T-helper 22 cell (primary cell): ENCODE measurements around the gene DGKB.

ENCODE experiments used
- DNase-seq: peaks from one replicate; pipeline ENCODE4 v3.0.0-alpha.2; 2020; ENCODE audit warnings: low read depth

Gene DGKB

DNA sequence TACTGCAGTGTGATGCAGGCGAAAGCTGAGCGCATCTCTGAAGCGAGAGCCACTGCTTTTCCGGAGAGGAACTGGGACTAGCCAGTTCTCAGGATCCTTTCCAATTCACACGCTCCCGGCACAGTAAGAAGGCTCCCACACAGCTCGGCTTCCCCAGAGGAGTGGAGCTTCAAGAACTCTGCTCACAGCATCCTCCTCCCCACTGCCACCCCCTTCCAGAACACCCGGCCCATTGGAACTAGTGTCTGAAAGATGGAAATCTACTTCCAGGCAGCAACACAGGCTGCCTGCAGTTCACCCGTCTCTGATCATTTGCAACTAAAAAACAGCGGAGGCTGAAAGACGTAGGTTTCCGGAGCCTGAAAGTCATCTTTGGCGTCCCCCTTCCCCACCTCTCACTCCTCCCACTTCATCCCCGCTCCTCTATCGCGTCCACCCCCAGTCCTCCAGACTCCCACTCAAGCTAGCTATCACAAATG lies at the start of gene DGKB:
TSS of gene DGKB (minus strand) at position 163 of the 479 bp plus-strand sequence.
- no peak for DNase-seq

DNA sequence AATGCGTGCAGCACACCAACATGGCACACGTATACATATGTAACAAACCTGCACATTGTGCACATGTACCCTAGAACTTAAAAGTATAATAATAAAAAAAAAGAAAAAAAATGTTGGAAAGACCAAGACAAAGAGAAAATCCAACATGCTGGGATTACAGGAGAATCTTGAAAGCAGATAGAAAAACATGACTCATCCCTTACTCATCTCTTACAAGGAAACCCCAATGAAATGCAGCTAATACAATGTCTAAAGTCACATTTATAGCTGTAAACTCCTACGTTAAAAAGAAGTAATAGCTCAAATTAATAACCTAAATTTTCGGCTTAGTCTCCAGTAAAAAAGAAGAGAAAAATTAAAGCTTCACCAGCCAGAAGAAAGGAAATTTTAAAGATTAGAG lies 47.5 kb upstream of the DGKB start:
- DNase-seq: no peak

GRCh38 chr7:14938181-14938580 lies 35.6 kb upstream of the DGKB start:
- DNase-seq: no peak

- DNase-seq: no peak
Observed at GRCh38 chr7:14937581-14937980, 35.0 kb upstream of the DGKB start.

DNA sequence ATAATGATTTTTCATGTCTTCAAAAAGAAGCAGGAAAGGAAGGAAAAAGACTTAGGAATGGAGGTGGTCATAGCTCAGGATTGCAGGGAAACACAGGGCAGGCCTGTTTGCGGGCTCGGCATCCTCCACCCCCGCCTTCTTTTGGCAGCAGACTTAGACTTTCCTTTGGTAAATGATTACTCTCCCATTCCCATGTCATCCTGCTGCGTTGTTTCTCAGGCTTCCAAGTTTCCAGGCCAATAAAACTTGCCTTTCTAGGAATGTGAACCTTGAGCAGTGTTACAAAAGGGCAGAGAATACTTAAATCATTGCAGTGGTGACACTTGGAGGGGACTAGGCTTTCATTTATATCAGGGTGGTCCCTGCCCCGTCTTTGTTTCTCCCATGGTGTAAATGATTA lies 34.0 kb upstream of the DGKB start:
- DNase-seq: no peak

DNA sequence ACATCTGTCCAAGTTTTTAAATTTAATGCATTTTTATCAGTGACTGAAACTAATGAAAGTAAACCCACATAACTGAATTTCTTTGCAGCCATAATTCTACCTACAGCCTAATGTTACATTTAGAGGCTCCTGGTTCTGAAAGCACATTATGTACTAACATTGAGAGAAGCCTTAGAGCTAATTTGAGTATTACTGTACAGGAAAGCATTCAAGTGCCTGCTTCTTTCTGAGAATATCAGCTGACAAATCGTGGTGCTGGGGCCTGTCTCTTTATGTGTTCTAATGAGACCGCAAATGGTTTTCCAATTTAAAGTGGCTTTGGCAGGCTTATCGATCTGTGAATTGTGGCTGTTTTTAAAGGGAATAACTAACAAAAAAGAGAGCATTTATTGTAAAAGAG lies 32.3 kb upstream of the DGKB start:
- DNase-seq: no peak

GRCh38 chr7:14931511-14932215 lies 29.1 kb upstream of the DGKB start:
- DNase-seq: no peak

- no peak for DNase-seq
Observed at GRCh38 chr7:14924398-14924797, 21.8 kb upstream of the DGKB start.

GRCh38 chr7:14911077-14911476 lies 8.5 kb upstream of the DGKB start:
- no peak for DNase-seq

DNA sequence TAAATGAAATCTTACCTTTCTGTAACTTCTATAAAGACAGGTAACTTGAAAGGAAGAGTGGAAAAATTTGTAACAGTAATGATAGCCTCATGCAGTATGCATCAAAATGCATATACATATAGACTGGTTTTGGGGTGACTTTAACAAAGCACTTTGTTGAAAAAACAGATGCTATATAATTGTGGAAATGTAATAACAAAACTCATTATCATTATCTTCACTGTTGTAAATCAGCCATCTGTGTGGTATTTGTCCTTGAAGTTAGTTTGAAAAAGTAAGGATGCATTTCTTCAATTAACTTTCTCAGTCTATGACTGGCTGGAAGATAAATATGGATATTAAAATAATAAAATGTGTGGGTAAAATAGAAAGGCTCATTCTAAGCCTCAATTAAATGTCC lies 6.1 kb upstream of the DGKB start:
- no peak for DNase-seq

- DNase-seq: no peak
Observed at GRCh38 chr7:14905764-14906163, 3.2 kb upstream of the DGKB start.

DNA sequence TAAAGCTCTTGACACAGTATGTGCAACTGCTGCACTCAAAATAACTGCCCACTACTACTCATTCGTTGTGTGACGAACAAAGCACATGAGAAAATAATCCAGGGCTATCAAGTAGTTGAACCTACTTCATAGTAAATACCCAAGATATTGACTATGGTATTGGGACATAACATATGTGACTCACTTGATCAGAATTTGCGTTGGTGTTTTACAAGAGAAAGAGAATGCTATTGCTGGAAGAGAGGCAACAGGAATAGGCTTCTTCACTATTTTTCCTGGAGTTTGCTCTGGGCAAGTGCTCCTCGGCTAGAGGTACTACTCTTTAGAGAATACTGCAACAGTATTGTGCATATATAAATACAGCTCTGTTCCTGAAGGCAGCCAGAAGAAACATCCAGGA lies 2.5 kb downstream of the DGKB start:
- DNase-seq: no peak

DNA sequence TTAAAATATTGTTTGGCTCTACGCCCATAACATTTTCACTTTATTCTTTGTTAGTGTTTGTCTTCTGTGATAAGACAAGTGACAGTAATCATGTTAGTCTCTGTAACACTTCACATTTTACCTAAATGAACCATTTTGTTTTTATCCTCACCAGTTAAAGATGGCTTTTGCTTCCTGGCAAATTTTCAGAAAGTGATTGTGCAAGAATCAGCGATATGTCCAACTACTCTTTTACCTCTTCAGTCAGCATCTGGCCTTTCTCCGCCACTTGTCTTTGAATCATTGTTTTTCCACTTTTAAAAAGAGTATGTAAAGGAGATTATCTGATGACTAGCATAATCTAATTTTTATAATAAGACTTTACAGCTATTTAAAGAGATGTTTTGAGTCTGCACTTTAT lies 3.5 kb downstream of the DGKB start:
- no peak for DNase-seq

GRCh38 chr7:14896461-14896860 lies 6.1 kb downstream of the DGKB start:
- DNase-seq: no peak

- DNase-seq: no peak
Observed at GRCh38 chr7:14894826-14895225, 7.7 kb downstream of the DGKB start.

DNA sequence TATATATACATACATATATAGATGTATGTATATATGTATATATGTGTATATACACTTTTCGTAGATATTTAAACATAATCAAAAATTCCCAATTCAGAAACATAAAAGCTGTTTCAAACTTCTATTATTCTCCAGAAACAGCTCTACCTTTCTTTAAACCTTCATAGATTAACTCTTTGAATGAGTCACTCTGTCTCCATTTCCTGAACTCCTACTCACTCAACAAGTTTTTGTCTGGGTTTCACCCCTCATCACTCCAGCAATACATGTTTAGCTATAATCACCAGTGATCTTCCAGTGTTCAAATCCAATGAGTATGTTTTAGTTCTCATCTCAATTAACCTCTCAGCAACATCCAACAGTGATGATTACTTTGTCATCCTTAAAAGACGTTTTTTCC lies 9.6 kb downstream of the DGKB start:
- no peak for DNase-seq

- no peak for DNase-seq
Observed at GRCh38 chr7:14891289-14891688, 11.3 kb downstream of the DGKB start.

GRCh38 chr7:14888962-14889361 lies 13.6 kb downstream of the DGKB start:
- DNase-seq: no peak

GRCh38 chr7:14886533-14886932 lies 16.0 kb downstream of the DGKB start:
- DNase-seq: no peak

DNA sequence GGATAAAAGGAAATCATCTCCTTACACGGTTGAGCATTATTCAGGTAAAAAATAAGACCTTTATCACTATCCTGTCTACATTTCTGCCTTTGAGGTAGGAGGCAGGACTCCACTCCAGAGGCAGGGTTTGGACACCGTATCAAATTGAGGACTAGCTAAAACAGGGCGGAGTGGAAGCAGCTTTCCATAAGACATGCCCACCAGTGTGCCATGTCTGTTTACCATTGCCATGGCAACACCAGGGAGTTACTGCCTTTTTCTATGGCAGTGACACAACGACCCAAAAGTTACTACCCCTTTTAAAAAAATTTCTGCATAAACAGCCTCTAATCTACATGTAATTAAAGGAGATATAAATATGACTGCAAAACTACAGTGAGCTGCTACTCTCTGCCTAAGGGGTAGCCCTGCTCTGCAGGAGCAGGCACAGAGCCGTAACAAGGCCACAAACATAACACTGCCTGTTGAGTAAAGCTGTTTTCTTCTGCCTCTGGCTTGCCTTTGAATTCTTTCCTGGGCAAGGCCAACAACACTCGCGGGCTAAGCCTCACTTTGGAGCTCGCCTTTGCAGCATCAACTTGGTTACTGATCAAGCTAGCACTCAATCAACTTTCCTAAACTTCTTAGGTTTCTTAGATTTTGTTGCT lies 26.5 kb downstream of the DGKB start:
- DNase-seq: no peak

- DNase-seq: no peak
Observed at GRCh38 chr7:14871880-14872279, 30.7 kb downstream of the DGKB start.

GRCh38 chr7:14870394-14870793 lies 32.2 kb downstream of the DGKB start:
- DNase-seq: no peak

GRCh38 chr7:14868937-14869336 lies 33.6 kb downstream of the DGKB start:
- DNase-seq: no peak

DNA sequence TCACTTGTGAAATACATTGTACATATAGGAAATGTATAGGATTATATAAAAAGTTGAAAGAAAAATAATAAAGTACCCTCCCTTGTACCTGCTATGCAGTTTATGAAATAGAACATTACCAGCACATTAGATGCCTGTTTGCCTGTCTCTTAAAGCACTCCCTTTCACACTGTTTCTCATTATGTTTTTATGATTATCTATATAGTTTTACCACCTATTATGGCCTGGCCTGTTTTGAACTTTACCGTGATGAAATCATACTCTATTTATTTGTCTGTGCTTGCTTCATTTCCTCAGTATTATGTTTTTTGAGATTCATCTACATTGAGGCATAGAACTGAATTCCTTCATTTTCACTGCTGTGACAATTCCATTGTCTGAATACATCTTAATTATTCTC lies 41.1 kb downstream of the DGKB start:
- no peak for DNase-seq
